IPS-15b (cell line): ENCODE results near the gene RPS6KA5.

Experiments
- H3K27me3 ChIP-seq: one replicate; pipeline ENCODE4 v1.6.1; 2013; ENCODE audit warnings: low read length; ENCODE audit not compliant: control insufficient read depth, insufficient read depth
- H3K36me3 ChIP-seq: one replicate; pipeline ENCODE4 v1.6.1; 2013; ENCODE audit warnings: low read length; ENCODE audit not compliant: control insufficient read depth, insufficient read depth
- H3K4me1 ChIP-seq: one replicate; pipeline ENCODE4 v1.6.1; 2013; ENCODE audit warnings: mild to moderate bottlenecking, low read length; ENCODE audit not compliant: control insufficient read depth, insufficient read depth
- H3K4me3 ChIP-seq: one replicate; pipeline ENCODE4 v1.5.1; 2013; ENCODE audit warnings: low read depth, low read length
- H3K9ac ChIP-seq: one replicate; pipeline ENCODE4 v1.6.1; 2013; ENCODE audit warnings: low read depth, mild to moderate bottlenecking, low read length
- H3K9me3 ChIP-seq: one replicate; pipeline ENCODE4 v1.6.1; 2013; ENCODE audit warnings: mild to moderate bottlenecking, low read length; ENCODE audit not compliant: control insufficient read depth, insufficient read depth

RPS6KA5 gene

DNA sequence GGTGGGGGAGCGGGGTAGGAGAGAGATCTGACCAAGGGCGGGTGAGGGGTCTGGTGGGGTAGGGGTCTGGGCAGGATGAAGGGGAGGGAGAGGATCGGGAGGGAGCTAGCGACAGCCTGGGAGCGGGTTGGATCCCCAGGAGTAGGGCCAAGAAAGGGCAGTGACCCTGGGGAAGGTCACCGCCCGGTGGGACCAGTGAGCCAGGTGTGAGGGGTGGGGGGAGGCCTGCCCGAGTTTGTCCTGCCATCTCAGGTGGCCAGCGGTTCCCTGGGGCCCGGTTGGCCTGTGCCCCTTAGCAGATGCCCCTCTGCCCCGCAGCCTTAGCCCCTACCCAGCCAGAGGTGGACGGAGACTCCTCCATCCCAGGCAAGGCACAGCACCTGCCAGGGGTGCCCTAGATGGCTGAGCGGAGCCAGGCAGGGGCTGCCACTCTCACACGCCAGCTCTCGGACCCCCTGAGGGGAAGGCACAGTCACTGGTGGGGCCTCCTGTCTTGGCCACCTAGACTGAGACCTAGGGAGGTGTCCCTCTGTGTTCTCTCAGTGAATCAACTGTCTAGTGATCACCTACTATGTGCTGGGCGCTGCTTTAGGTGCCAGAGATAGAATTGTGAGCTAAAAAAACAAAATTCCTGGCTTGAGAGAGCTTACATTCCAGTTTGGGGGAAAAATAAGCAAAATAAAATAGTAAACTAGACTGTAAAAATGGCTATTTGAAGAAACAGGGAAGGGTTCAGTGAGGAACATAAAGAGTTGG, 243.6 kb downstream of the RPS6KA5 start:
- Histone ChIP-seq H3K36me3 (no peaks in the 10 kb centered on the region), H3K9ac (no peak overlapping the region), H3K9me3 (no peaks in the 10 kb centered on the region), H3K4me3 (peak overlapping the region; percentile 46), H3K27me3 (peaks cover 22% of the 10 kb centered on the region), H3K4me1 (no peaks in the 10 kb centered on the region)

DNA sequence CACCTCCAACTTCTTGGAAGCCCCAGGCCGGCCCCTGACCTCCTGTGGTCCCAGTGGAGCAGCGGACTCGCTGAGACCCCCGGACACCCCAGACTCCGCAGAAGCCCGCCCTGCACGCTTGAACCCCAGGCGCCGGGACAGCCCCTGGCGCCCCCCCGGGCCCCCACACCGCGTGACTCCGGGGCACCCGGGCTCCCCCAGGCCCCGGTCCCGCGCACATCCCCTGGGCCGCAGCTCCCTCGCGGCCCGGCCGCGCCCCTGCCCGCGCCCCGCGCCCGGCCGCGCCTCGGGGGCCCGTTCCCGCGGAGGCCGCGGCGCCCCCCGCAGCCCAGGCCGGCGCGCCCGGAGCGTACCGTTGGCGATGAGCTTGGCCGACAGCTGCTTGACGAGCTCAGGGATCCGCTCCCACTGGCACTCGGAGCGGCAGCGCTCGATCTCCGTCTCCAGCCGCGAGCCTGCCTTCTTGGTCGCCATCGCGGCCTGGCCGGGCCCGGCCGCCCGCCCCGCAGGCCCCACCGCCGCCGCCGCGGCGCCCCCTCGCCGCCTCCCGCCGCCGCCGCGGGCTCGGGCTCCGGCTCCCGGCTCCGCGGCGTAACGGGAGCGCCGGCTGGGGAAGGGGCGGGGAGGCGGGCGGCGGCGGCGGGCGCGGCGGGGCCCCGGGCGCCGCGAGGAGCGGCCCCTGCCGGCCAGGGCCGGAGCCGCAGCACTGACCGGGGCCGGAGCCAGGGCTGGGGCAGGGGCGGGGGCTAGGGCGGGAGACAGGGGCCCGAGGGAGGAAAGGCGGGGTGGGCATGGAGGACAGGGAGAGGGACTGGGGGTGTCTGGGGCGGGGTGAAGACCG, 244.4 kb downstream of the RPS6KA5 start, which contains the start of gene TTC7B:
Gene TTC7B (minus strand): TSS at position 609 of the 841 bp plus-strand sequence. CDS start 135 bp downstream, at position 474.
- no peaks in the 10 kb centered on the region for H3K9me3 ChIP-seq
- H3K4me1 ChIP-seq: no peaks in the 10 kb centered on the region
- H3K36me3 ChIP-seq: no peaks in the 10 kb centered on the region
- H3K9ac ChIP-seq: peak within 1 kb of the TSS; percentile 14
- H3K27me3 ChIP-seq: peaks cover 22% of the 10 kb centered on the region
- H3K4me3 ChIP-seq: peak within 1 kb of the TSS; percentile 46

GRCh38 chr14:90815572-90815821, 244.9 kb downstream of the RPS6KA5 start:
- Histone ChIP-seq H3K9ac (peak overlapping the region; percentile 14), H3K4me1 (no peaks in the 10 kb centered on the region), H3K27me3 (peaks cover 22% of the 10 kb centered on the region), H3K36me3 (no peaks in the 10 kb centered on the region), H3K4me3 (peak overlapping the region; percentile 45), H3K9me3 (no peaks in the 10 kb centered on the region)

- no peak overlapping the region for H3K9ac ChIP-seq
- H3K9me3 ChIP-seq: no peaks in the 10 kb centered on the region
- H3K27me3 ChIP-seq: peaks cover 22% of the 10 kb centered on the region
- H3K4me1 ChIP-seq: no peaks in the 10 kb centered on the region
- no peaks in the 10 kb centered on the region for H3K36me3 ChIP-seq
- H3K4me3 ChIP-seq: peak overlapping the region; percentile 45
Observed at GRCh38 chr14:90814806-90815571, 245.5 kb downstream of the RPS6KA5 start.

GRCh38 chr14:90813442-90813841, 247.0 kb downstream of the RPS6KA5 start:
- Histone ChIP-seq H3K9ac (no peak overlapping the region), H3K27me3 (peaks cover 19% of the 10 kb centered on the region), H3K4me3 (no peak overlapping the region), H3K36me3 (no peaks in the 10 kb centered on the region), H3K4me1 (no peaks in the 10 kb centered on the region), H3K9me3 (no peaks in the 10 kb centered on the region)

- no peaks in the 10 kb centered on the region for H3K4me1 ChIP-seq
- H3K27me3 ChIP-seq: peaks cover 12% of the 10 kb centered on the region
- no peak overlapping the region for H3K4me3 ChIP-seq
- no peaks in the 10 kb centered on the region for H3K9me3 ChIP-seq
- no peak overlapping the region for H3K9ac ChIP-seq
- H3K36me3 ChIP-seq: no peaks in the 10 kb centered on the region
Observed at GRCh38 chr14:90812109-90812508, 248.3 kb downstream of the RPS6KA5 start.

- no peak overlapping the region for H3K9ac ChIP-seq
- no peak overlapping the region for H3K4me3 ChIP-seq
- H3K4me1 ChIP-seq: no peaks in the 10 kb centered on the region
- peaks cover 9% of the 10 kb centered on the region for H3K27me3 ChIP-seq
- no peaks in the 10 kb centered on the region for H3K36me3 ChIP-seq
- no peaks in the 10 kb centered on the region for H3K9me3 ChIP-seq
Observed at GRCh38 chr14:90811641-90812040, 248.8 kb downstream of the RPS6KA5 start.

DNA sequence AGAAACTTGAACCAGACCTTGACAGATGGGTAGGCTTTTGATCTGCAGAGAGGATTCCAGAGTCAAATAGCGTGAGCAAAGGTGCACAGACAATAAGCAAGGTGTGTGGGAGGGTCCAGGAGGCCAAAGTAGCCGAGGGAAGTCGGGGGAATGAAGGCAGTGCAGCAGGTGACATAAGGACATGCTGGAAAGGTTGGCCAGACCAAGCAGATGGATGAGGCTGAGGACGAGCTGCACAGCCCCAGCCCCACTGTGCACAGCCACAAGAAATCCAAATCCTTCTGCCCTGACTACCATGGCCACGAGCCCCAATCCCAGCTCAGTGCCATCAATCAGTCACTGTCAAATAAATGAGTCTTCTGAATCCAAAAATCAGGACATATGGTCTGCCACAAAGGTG, 249.6 kb downstream of the RPS6KA5 start:
- H3K4me1 ChIP-seq: no peaks in the 10 kb centered on the region

GRCh38 chr14:90809530-90810312, 250.7 kb downstream of the RPS6KA5 start:
- peaks cover 2% of the 10 kb centered on the region for H3K27me3 ChIP-seq
- H3K9me3 ChIP-seq: no peaks in the 10 kb centered on the region
- no peak overlapping the region for H3K4me3 ChIP-seq
- H3K36me3 ChIP-seq: no peaks in the 10 kb centered on the region
- no peaks in the 10 kb centered on the region for H3K4me1 ChIP-seq
- no peak overlapping the region for H3K9ac ChIP-seq

More for the DNA sequence above, 249.6 kb downstream of the RPS6KA5 start:
- Histone ChIP-seq H3K4me3 (no peak overlapping the region), H3K36me3 (no peaks in the 10 kb centered on the region), H3K27me3 (peaks cover 9% of the 10 kb centered on the region), H3K9ac (no peak overlapping the region), H3K9me3 (no peaks in the 10 kb centered on the region)

GRCh38 chr14:90808759-90809529, 251.5 kb downstream of the RPS6KA5 start:
- Histone ChIP-seq H3K4me3 (no peak overlapping the region), H3K27me3 (no peaks in the 10 kb centered on the region), H3K9me3 (no peaks in the 10 kb centered on the region), H3K9ac (no peak overlapping the region), H3K4me1 (no peaks in the 10 kb centered on the region), H3K36me3 (no peaks in the 10 kb centered on the region)
